SU-DHL-6 (cell line): Measurements from ENCODE around the gene RNF214.

Source experiments
- H2AFZ ChIP-seq: fragments of 200-600 bp; sonication (generic); 2 replicates; pipeline ENCODE4 v1.6.1; 2014; ENCODE audit warnings: low read depth, mild to moderate bottlenecking, moderate library complexity, mixed read lengths, antibody characterized with exemption, low read length; ENCODE audit not compliant: severe bottlenecking
- H3F3A ChIP-seq: fragments of 200-600 bp; shearing (Covaris generic); 2 replicates; pipeline ENCODE4 v1.6.0; 2016; ENCODE audit warnings: antibody characterized with exemption, mild to moderate bottlenecking; ENCODE audit not compliant: insufficient read depth
- H3K27ac ChIP-seq: fragments of 200-600 bp; sonication (generic); 2 replicates; pipeline ENCODE4 v1.5.1; 2016; ENCODE audit warnings: low read depth, mild to moderate bottlenecking, low read length, moderate library complexity, mixed read lengths
- H3K27me3 ChIP-seq: fragments of 200-600 bp; sonication (generic), shearing (Covaris generic); 2 replicates; pipeline ENCODE4 v1.6.0; 2014; ENCODE audit warnings: mild to moderate bottlenecking, low read length
- H3K36me3 ChIP-seq: fragments of 200-600 bp; sonication (generic); 2 replicates; pipeline ENCODE4 v1.6.1; 2014; ENCODE audit warnings: mild to moderate bottlenecking, low read length, mixed read lengths
- H3K4me2 ChIP-seq: fragments of 300-600, 200-600 bp; shearing (Covaris generic), sonication (generic); 2 replicates; pipeline ENCODE4 v1.6.0; 2014; ENCODE audit warnings: low read length, low read depth, mild to moderate bottlenecking; ENCODE audit not compliant: poor library complexity, severe bottlenecking
- H3K4me3 ChIP-seq: fragments of 200-600 bp; sonication (generic); 2 replicates; pipeline ENCODE4 v1.5.1; 2014; ENCODE audit warnings: antibody characterized with exemption, low read length, mild to moderate bottlenecking, mixed read lengths; ENCODE audit not compliant: insufficient read depth, poor library complexity, severe bottlenecking
- H3K79me2 ChIP-seq: fragments of 200-600 bp; sonication (generic); 2 replicates; pipeline ENCODE4 v1.6.1; 2014; ENCODE audit warnings: mild to moderate bottlenecking, low read length, moderate library complexity; ENCODE audit not compliant: insufficient read depth
- H3K9ac ChIP-seq: fragments of 200-600 bp; sonication (generic); 2 replicates; pipeline ENCODE4 v1.7.0; 2014; ENCODE audit warnings: mild to moderate bottlenecking, low read length
- H3K9me2 ChIP-seq: fragments of 200-600 bp; sonication (generic); replicated peaks from 2 replicates; pipeline ENCODE4 v1.6.1; 2014; ENCODE audit warnings: low read length; ENCODE audit not compliant: insufficient read depth
- H3K9me3 ChIP-seq: fragments of 200-600 bp; sonication (generic); 2 replicates; pipeline ENCODE4 v1.6.1; 2014; ENCODE audit warnings: low read length, mixed read lengths; ENCODE audit not compliant: insufficient read depth
- H4K20me1 ChIP-seq: fragments of 200-600 bp; sonication (generic); 2 replicates; pipeline ENCODE4 v1.6.1; 2014; ENCODE audit warnings: low read depth, mild to moderate bottlenecking, antibody characterized with exemption, low read length, moderate library complexity, mixed read lengths
- EZH2phosphoT487 ChIP-seq: fragments of 200-600 bp; sonication (generic), shearing (Covaris generic); conservative IDR thresholded peaks from 2 replicates; pipeline ENCODE4 v1.6.1; 2018; ENCODE audit warnings: mild to moderate bottlenecking, antibody characterized with exemption, low read length, moderate library complexity, mixed read lengths
- TF ChIP-seq, protein P1 (sequence below): fragments of 200-600 bp; sonication (generic); IDR thresholded peaks from one replicate; pipeline ENCODE4 v1.5.1; 2017; ENCODE audit warnings: antibody characterized with exemption, mild to moderate bottlenecking, low read length, moderate library complexity; ENCODE audit not compliant: insufficient read depth, poor library complexity, severe bottlenecking

The RNF214 gene

GRCh38 chr11:117335399-117335798, 102.9 kb downstream of the RNF214 start:
- Histone ChIP-seq H2AFZ (no peak overlapping the region), H3K9me2 (no peaks in the 10 kb centered on the region), H3K9me3 (no peaks in the 10 kb centered on the region), H4K20me1 (no peaks in the 10 kb centered on the region), H3K4me2 (no peak overlapping the region), H3K27ac (no peak overlapping the region), H3K36me3 (no peaks in the 10 kb centered on the region), H3K4me3 (no peak overlapping the region), H3K79me2 (no peaks in the 10 kb centered on the region), H3K27me3 (no peaks in the 10 kb centered on the region), H3K9ac (no peak overlapping the region), H3F3A (no peaks in the 10 kb centered on the region)
- TF ChIP-seq, protein P1, sequence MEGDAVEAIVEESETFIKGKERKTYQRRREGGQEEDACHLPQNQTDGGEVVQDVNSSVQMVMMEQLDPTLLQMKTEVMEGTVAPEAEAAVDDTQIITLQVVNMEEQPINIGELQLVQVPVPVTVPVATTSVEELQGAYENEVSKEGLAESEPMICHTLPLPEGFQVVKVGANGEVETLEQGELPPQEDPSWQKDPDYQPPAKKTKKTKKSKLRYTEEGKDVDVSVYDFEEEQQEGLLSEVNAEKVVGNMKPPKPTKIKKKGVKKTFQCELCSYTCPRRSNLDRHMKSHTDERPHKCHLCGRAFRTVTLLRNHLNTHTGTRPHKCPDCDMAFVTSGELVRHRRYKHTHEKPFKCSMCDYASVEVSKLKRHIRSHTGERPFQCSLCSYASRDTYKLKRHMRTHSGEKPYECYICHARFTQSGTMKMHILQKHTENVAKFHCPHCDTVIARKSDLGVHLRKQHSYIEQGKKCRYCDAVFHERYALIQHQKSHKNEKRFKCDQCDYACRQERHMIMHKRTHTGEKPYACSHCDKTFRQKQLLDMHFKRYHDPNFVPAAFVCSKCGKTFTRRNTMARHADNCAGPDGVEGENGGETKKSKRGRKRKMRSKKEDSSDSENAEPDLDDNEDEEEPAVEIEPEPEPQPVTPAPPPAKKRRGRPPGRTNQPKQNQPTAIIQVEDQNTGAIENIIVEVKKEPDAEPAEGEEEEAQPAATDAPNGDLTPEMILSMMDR: no peak
- TF ChIP-seq EZH2phosphoT487: no peak
